IMR-90 (cell line): ENCODE data around the gene KDM6A.

Source experiments
- CEBPB ChIP-seq: IDR thresholded peaks from 2 replicates; pipeline ENCODE4 v1.6.1; 2012; ENCODE audit warnings: low read depth, low read length, improper control_type of control experiment
- CHD1 ChIP-seq: IDR thresholded peaks from 2 replicates; pipeline ENCODE4 v1.6.1; 2012; ENCODE audit warnings: low read depth, low read length, improper control_type of control experiment
- CTCF ChIP-seq: conservative IDR thresholded peaks from 2 replicates; pipeline ENCODE4 v1.5.1; 2012; ENCODE audit warnings: mild to moderate bottlenecking, low read depth, low read length, improper control_type of control experiment
- FOS ChIP-seq: fragments of 150-350 bp; IDR thresholded peaks from 2 replicates; pipeline ENCODE4 v1.6.1; 2016; ENCODE audit warnings: low read depth, low read length
- MAZ ChIP-seq: IDR thresholded peaks from 2 replicates; pipeline ENCODE4 v1.6.1; 2012; ENCODE audit warnings: low read depth, mild to moderate bottlenecking, low read length, improper control_type of control experiment, moderate library complexity, borderline replicate concordance
- MXI1 ChIP-seq: IDR thresholded peaks from 2 replicates; pipeline ENCODE4 v1.6.1; 2012; ENCODE audit warnings: low read depth, mild to moderate bottlenecking, low read length, moderate library complexity, borderline replicate concordance
- NFE2L2 ChIP-seq: fragments of 150-350 bp; IDR thresholded peaks from 2 replicates; pipeline ENCODE4 v1.6.1; 2016; ENCODE audit warnings: low read depth, mild to moderate bottlenecking, low read length
- POLR2A ChIP-seq: IDR thresholded peaks from 2 replicates; pipeline ENCODE4 v1.6.1; 2012; ENCODE audit warnings: mild to moderate bottlenecking, low read depth, low read length
- RAD21 ChIP-seq: IDR thresholded peaks from 2 replicates; pipeline ENCODE4 v1.6.1; 2012; ENCODE audit warnings: low read length, improper control_type of control experiment
- RCOR1 ChIP-seq: IDR thresholded peaks from 2 replicates; pipeline ENCODE4 v1.6.1; 2012; ENCODE audit warnings: mild to moderate bottlenecking, low read length, improper control_type of control experiment; ENCODE audit not compliant: insufficient replicate concordance
- RFX5 ChIP-seq: IDR thresholded peaks from 2 replicates; pipeline ENCODE4 v1.8.0; 2012; ENCODE audit warnings: low read depth, mild to moderate bottlenecking, low read length, moderate library complexity
- SMC3 ChIP-seq: fragments of 150-350 bp; IDR thresholded peaks from 2 replicates; pipeline ENCODE4 v1.6.1; 2016; ENCODE audit warnings: low read depth, mild to moderate bottlenecking, antibody characterized with exemption, low read length, moderate library complexity
- TF ChIP-seq, protein P1 (sequence below): fragments of 150-350 bp; IDR thresholded peaks from 2 replicates; pipeline ENCODE4 v1.6.1; 2017; ENCODE audit warnings: mild to moderate bottlenecking, antibody characterized with exemption, low read length, low read depth

DNA sequence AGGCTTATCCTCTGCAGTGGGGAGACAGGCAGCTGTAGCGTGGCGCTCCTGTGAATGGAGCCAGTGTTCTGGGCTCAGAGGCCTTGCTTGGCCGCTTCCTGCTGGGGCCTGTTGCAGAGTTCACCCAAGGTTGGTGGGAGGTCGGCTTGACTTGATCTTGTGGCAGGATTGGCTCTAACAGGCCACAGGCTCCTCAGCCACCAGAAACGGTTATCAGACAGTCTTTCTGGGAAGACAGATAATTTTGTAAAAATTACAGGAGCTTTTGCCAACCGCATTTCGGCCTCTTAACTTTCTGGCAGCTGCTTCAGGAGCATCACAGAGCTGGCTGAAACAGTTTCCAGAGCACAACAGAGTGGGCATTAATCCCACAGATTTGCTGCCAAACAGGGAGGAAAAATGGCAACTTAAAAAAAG, 261.3 kb downstream of the KDM6A start:
- no peak for TF ChIP-seq POLR2A
- TF ChIP-seq CTCF = no peak
- TF ChIP-seq MAZ = no peak
- no peak for TF ChIP-seq CEBPB
- no peak for TF ChIP-seq NFE2L2
- TF ChIP-seq RAD21 = no peak
- TF ChIP-seq FOS = no peak
- TF ChIP-seq, protein P1, sequence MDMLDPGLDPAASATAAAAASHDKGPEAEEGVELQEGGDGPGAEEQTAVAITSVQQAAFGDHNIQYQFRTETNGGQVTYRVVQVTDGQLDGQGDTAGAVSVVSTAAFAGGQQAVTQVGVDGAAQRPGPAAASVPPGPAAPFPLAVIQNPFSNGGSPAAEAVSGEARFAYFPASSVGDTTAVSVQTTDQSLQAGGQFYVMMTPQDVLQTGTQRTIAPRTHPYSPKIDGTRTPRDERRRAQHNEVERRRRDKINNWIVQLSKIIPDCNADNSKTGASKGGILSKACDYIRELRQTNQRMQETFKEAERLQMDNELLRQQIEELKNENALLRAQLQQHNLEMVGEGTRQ = no peak
- TF ChIP-seq SMC3 = no peak
- no peak for TF ChIP-seq RCOR1
- no peak for TF ChIP-seq MXI1
- no peak for TF ChIP-seq RFX5
- TF ChIP-seq CHD1 = no peak
